ENCODE data around the gene DOCK1. TPM values are rescaled to one million over a fixed set of nuclear protein-coding genes. Genes with fewer than 3 reads are reported as not detected.

The DOCK1 gene
- total RNA-seq, 1 donor from 2014 or later = 72.6 TPM

GRCh38 chr10:126908729-126909128 is 3.5 kb downstream of the DOCK1 start:
- H3K4me1 ChIP-seq = no peaks in the 10 kb centered on the region
- Mint-ChIP-seq H3K27ac (no peak overlapping the region), H3K4me1 (peaks cover 22% of the 10 kb centered on the region), H3K4me3 (no peak overlapping the region), H3K36me3 (peaks cover 7% of the 10 kb centered on the region), H3K9me3 (peaks cover 5% of the 10 kb centered on the region), H3K27me3 (ENCODE audit: insufficient read depth, low read depth) (peaks cover 11% of the 10 kb centered on the region)
- H3F3A ChIP-seq (ENCODE audit: low read depth) = no peaks in the 10 kb centered on the region
- no peak overlapping the region for H3K27ac ChIP-seq
- DNase-seq (ENCODE audit: low spot score) = no peak
- no peaks in the 10 kb centered on the region for H3K36me3 ChIP-seq
- H3K9ac ChIP-seq = no peak overlapping the region
- H2AFZ ChIP-seq (replicated peaks) = no peak overlapping the region
- TF ChIP-seq CTCF (IDR thresholded peaks at IDR 0.05) (no peak), EZH2 (IDR thresholded peaks at IDR 0.05) (no peak), EZH2phosphoT487 (IDR thresholded peaks at IDR 0.05) (no peak)
- H3K79me2 ChIP-seq (ENCODE audit: low read depth) = peaks cover 88% of the 10 kb centered on the region
- no peak overlapping the region for H3K4me2 ChIP-seq
- H3K27me3 ChIP-seq = no peaks in the 10 kb centered on the region
- H4K20me1 ChIP-seq (ENCODE audit: low read depth) = peaks cover 49% of the 10 kb centered on the region
- no peak overlapping the region for H3K4me3 ChIP-seq
- H3K9me3 ChIP-seq (ENCODE audit: low read depth) = no peaks in the 10 kb centered on the region

- Histone ChIP-seq H3F3A (ENCODE audit: low read depth) (no peaks in the 10 kb centered on the region), H2AFZ (replicated peaks) (no peak overlapping the region), H3K9ac (no peak overlapping the region), H3K79me2 (ENCODE audit: low read depth) (peaks cover 90% of the 10 kb centered on the region), H3K9me3 (ENCODE audit: low read depth) (no peaks in the 10 kb centered on the region), H3K27me3 (no peaks in the 10 kb centered on the region), H3K36me3 (no peaks in the 10 kb centered on the region), H3K4me1 (no peaks in the 10 kb centered on the region), H3K4me2 (no peak overlapping the region), H3K4me3 (no peak overlapping the region), H3K27ac (no peak overlapping the region), H4K20me1 (ENCODE audit: low read depth) (peaks cover 49% of the 10 kb centered on the region)
- Mint-ChIP-seq H3K9me3 (peaks cover 9% of the 10 kb centered on the region), H3K4me3 (no peak overlapping the region), H3K27me3 (ENCODE audit: insufficient read depth, low read depth) (peaks cover 11% of the 10 kb centered on the region), H3K4me1 (peaks cover 22% of the 10 kb centered on the region), H3K36me3 (peaks cover 9% of the 10 kb centered on the region), H3K27ac (no peak overlapping the region)
- no peak for DNase-seq (ENCODE audit: low spot score)
- TF ChIP-seq CTCF (IDR thresholded peaks at IDR 0.05) (no peak), EZH2 (IDR thresholded peaks at IDR 0.05) (no peak), EZH2phosphoT487 (IDR thresholded peaks at IDR 0.05) (no peak)
Measured at GRCh38 chr10:126909147-126909546, 3.9 kb downstream of the DOCK1 start.

- no peaks in the 10 kb centered on the region for H3K4me1 ChIP-seq
- DNase-seq (ENCODE audit: low spot score) = no peak
- Mint-ChIP-seq H3K4me1 (peaks cover 17% of the 10 kb centered on the region), H3K4me3 (no peak overlapping the region), H3K27me3 (ENCODE audit: insufficient read depth, low read depth) (peaks cover 11% of the 10 kb centered on the region), H3K36me3 (peaks cover 14% of the 10 kb centered on the region), H3K9me3 (peaks cover 15% of the 10 kb centered on the region), H3K27ac (no peak overlapping the region)
- H3K36me3 ChIP-seq = no peaks in the 10 kb centered on the region
- H3K4me2 ChIP-seq = no peak overlapping the region
- H3K27ac ChIP-seq = no peak overlapping the region
- H3F3A ChIP-seq (ENCODE audit: low read depth) = no peaks in the 10 kb centered on the region
- peaks cover 96% of the 10 kb centered on the region for H3K79me2 ChIP-seq (ENCODE audit: low read depth)
- H3K9ac ChIP-seq = no peak overlapping the region
- TF ChIP-seq CTCF (IDR thresholded peaks at IDR 0.05) = no peak
- no peak for TF ChIP-seq EZH2 (IDR thresholded peaks at IDR 0.05)
- TF ChIP-seq EZH2phosphoT487 (IDR thresholded peaks at IDR 0.05) = no peak
- no peak overlapping the region for H3K4me3 ChIP-seq
- no peaks in the 10 kb centered on the region for H3K27me3 ChIP-seq
- no peaks in the 10 kb centered on the region for H3K9me3 ChIP-seq (ENCODE audit: low read depth)
- H4K20me1 ChIP-seq (ENCODE audit: low read depth) = peaks cover 49% of the 10 kb centered on the region
- H2AFZ ChIP-seq (replicated peaks) = no peak overlapping the region
Measured at GRCh38 chr10:126910196-126910595, 5.0 kb downstream of the DOCK1 start.
